ENCODE measurements around the gene PPEF2. TPM values are rescaled to one million over a fixed set of nuclear protein-coding genes. Genes with fewer than 3 reads are reported as not detected.

PPEF2 gene
- total and polyA plus RNA-seq, 2 experiments from 2014 or later, result not detected

- no peak overlapping the region for H3K27ac ChIP-seq (ENCODE audit: low read depth)
- no peaks in the 10 kb centered on the region for H3K79me2 ChIP-seq (replicated peaks; ENCODE audit: insufficient read depth)
- no peak overlapping the region for H3K4me2 ChIP-seq
- no peaks in the 10 kb centered on the region for H3K4me1 ChIP-seq (ENCODE audit: insufficient read depth)
- no peaks in the 10 kb centered on the region for H3K36me3 Mint-ChIP-seq (ENCODE audit: low read depth)
- no peak overlapping the region for H2AFZ ChIP-seq
- H3K4me3 ChIP-seq, result no peak overlapping the region
- no peaks in the 10 kb centered on the region for H3K9me3 Mint-ChIP-seq
- TF ChIP-seq ZNF331 (CRISPR knock-in tag; IDR thresholded peaks at IDR 0.05; ENCODE audit: low read depth) (no peak), CREB1 (CRISPR knock-in tag; IDR thresholded peaks at IDR 0.05; ENCODE audit: low read depth) (no peak), ZNF462 (CRISPR knock-in tag; IDR thresholded peaks at IDR 0.05) (no peak), EZH2phosphoT487 (IDR thresholded peaks at IDR 0.05; ENCODE audit: unreplicated experiment) (no peak), POLR2AphosphoS5 (IDR thresholded peaks at IDR 0.05; ENCODE audit: low read depth) (no peak), ETS1 (IDR thresholded peaks at IDR 0.05) (no peak), REST (IDR thresholded peaks at IDR 0.05; ENCODE audit: unreplicated experiment) (no peak)
- peaks cover 3% of the 10 kb centered on the region for H3K27me3 Mint-ChIP-seq (ENCODE audit: insufficient read depth, low read depth, poor library complexity)
- ATAC-seq (no peak), DNase-seq (ENCODE audit: low spot score) (no peak)
- H3F3A ChIP-seq (replicated peaks; ENCODE audit: low read depth), result peaks cover 3% of the 10 kb centered on the region; the same call in 1 of the 2 replicates
- H4K20me1 ChIP-seq (replicated peaks; ENCODE audit: insufficient read depth), result no peaks in the 10 kb centered on the region
- no peaks in the 10 kb centered on the region for H3K4me1 Mint-ChIP-seq
- H3K36me3 ChIP-seq (ENCODE audit: insufficient read depth), result no peaks in the 10 kb centered on the region
- no peak overlapping the region for H3K4me3 Mint-ChIP-seq
- no peak overlapping the region for H3K27ac Mint-ChIP-seq
- H3K9me2 ChIP-seq (ENCODE audit: insufficient read depth), result no peaks in the 10 kb centered on the region
- no peaks in the 10 kb centered on the region for H3K27me3 ChIP-seq (ENCODE audit: insufficient read depth)
Observed at GRCh38 chr4:75822416-75822815, 79.8 kb downstream of the PPEF2 start.
